AG04450 (cell line): ENCODE results near the gene MXRA5. TPM values are rescaled to one million over a fixed set of nuclear protein-coding genes. Genes with fewer than 3 reads are reported as not detected.
"Not testable (repeated sequence)": the region's sequence is repeated elsewhere in the genome, so short reads cannot be mapped to it uniquely, and the experiment has no call there.

Experiments used
- CTCF ChIA-PET: fragments of 300-600, 350-600 bp; formaldehyde crosslinking; extraction: SDS; loops from one replicate; lab custom pipeline; 2022; ENCODE audit warnings: antibody characterized with exemption, inconsistent platforms; lab: Charles Lee
- POLR2A ChIA-PET: fragments of 350-600 bp; formaldehyde crosslinking; extraction: SDS; loops from one replicate; lab custom pipeline; 2021; ENCODE audit warnings: antibody characterized with exemption, inconsistent platforms; lab: Yijun Ruan, JAX
- DNase-seq: peaks from one replicate; pipeline ENCODE4 v3.0.0-alpha.2; 2011; ENCODE audit warnings: low read depth, low spot score
- H3K27ac ChIP-seq: one replicate; pipeline ENCODE4 v1.5.1; 2012; ENCODE audit warnings: low read depth, low read length, control low read depth
- H3K27me3 ChIP-seq: one replicate; pipeline ENCODE4 v1.6.0; 2012; ENCODE audit warnings: low read length; ENCODE audit not compliant: control insufficient read depth, insufficient read depth
- H3K4me3 ChIP-seq: 2 replicates; pipeline ENCODE4 v1.5.1; 2011; ENCODE audit warnings: mild to moderate bottlenecking, low read depth, low read length, control low read depth
- H3K9me3 ChIP-seq: 2 replicates; pipeline ENCODE4 v1.5.1; 2012; ENCODE audit warnings: low read length; ENCODE audit not compliant: control insufficient read depth, insufficient read depth
- CTCF ChIP-seq: IDR thresholded peaks from 2 replicates; pipeline ENCODE4 v1.5.1; 2011; ENCODE audit warnings: low read depth, low read length, control low read depth, inconsistent platforms
- polyA plus RNA-seq: library from polyadenylated mRNA; depleted of rRNA; stranded (reverse); fragments of >200 nt; gene quantifications from 2 replicates; pipeline ENCODE4 v1.2.3, GENCODE V29; 2011

MXRA5 gene
- polyA plus RNA-seq, 1 experiment: 26.3 TPM

GRCh38 chrX:3374108-3374800 is 27.8 kb upstream of the MXRA5 start:
- Histone ChIP-seq H3K27ac (no peak overlapping the region), H3K4me3 (no peak overlapping the region), H3K27me3 (no peaks in the 10 kb centered on the region), H3K9me3 (no peaks in the 10 kb centered on the region; the same call in 1 of the 2 replicates)
- CTCF ChIA-PET: no interaction called here
- no peak for TF ChIP-seq CTCF
- POLR2A ChIA-PET: interaction anchor here (0.6 kb wide), 1 partner anchor 250 kb away, joined by 8 read pairs; no protein-coding TSS in a partner anchor
- no peak for DNase-seq

GRCh38 chrX:3371163-3371562 is 24.7 kb upstream of the MXRA5 start:
- H3K9me3 ChIP-seq: no peaks in the 10 kb centered on the region
- no peak for DNase-seq
- ChIA-PET POLR2A (no interaction called here), CTCF (no interaction called here)
- no peaks in the 10 kb centered on the region for H3K27me3 ChIP-seq
- H3K27ac ChIP-seq: no peak overlapping the region
- no peak overlapping the region for H3K4me3 ChIP-seq
- TF ChIP-seq CTCF: no peak

- Histone ChIP-seq H3K4me3 (no peak overlapping the region), H3K27ac (no peak overlapping the region), H3K27me3 (no peaks in the 10 kb centered on the region), H3K9me3 (no peaks in the 10 kb centered on the region)
- no peak for DNase-seq
- no peak for TF ChIP-seq CTCF
- ChIA-PET CTCF (no interaction called here), POLR2A (no interaction called here)
Measured at GRCh38 chrX:3370656-3371055, 24.2 kb upstream of the MXRA5 start.

- POLR2A ChIA-PET: no interaction called here
- no peak for TF ChIP-seq CTCF
- Histone ChIP-seq H3K9me3 (no peaks in the 10 kb centered on the region), H3K4me3 (no peak overlapping the region), H3K27me3 (no peaks in the 10 kb centered on the region), H3K27ac (no peak overlapping the region)
- CTCF ChIA-PET: no interaction called here
- DNase-seq: no peak
Measured at GRCh38 chrX:3362956-3363355, 16.5 kb upstream of the MXRA5 start.

GRCh38 chrX:3360881-3361280 is 14.4 kb upstream of the MXRA5 start:
- no peak for TF ChIP-seq CTCF
- H3K27ac ChIP-seq: no peak overlapping the region
- POLR2A ChIA-PET: no interaction called here
- no peak overlapping the region for H3K4me3 ChIP-seq
- H3K9me3 ChIP-seq: no peaks in the 10 kb centered on the region
- CTCF ChIA-PET: no interaction called here
- DNase-seq: no peak
- H3K27me3 ChIP-seq: no peaks in the 10 kb centered on the region

- POLR2A ChIA-PET, H3K9me3 ChIP-seq, DNase-seq, CTCF ChIA-PET, H3K27ac ChIP-seq, H3K27me3 ChIP-seq, H3K4me3 ChIP-seq: not testable (repeated sequence)
Measured at GRCh38 chrX:3352741-3353140, 6.3 kb upstream of the MXRA5 start.
